T-helper 1 cell treated with Interleukin-12 subunit alpha and Interleukin-12 subunit beta and Interleukin-4 antibody, amounts not matched to agents 30 μg/mL and 1 μg/mL, for 36 hours (primary cell): ENCODE data around the gene TRIM40.
"Not testable (repeated sequence)": the region's sequence is repeated elsewhere in the genome, so short reads cannot be mapped to it uniquely, and the experiment has no call there.

Experiments used
- H3K27ac Mint-ChIP-seq: one replicate; pipeline ENCODE4 v1.8.0; 2021; ENCODE audit warnings: mild to moderate bottlenecking, mixed read lengths
- H3K27me3 Mint-ChIP-seq: one replicate; pipeline ENCODE4 v1.8.0; 2021; ENCODE audit warnings: low read depth, mixed read lengths
- H3K36me3 Mint-ChIP-seq: one replicate; pipeline ENCODE4 v1.8.0; 2021; ENCODE audit warnings: low read depth, mixed read lengths
- H3K4me1 Mint-ChIP-seq: one replicate; pipeline ENCODE4 v1.8.0; 2021; ENCODE audit warnings: low read depth, mixed read lengths
- H3K4me3 Mint-ChIP-seq: one replicate; pipeline ENCODE4 v1.8.0; 2021; ENCODE audit warnings: mild to moderate bottlenecking, moderate library complexity, mixed read lengths
- H3K9me3 Mint-ChIP-seq: one replicate; pipeline ENCODE4 v1.8.0; 2021; ENCODE audit warnings: mixed read lengths

The TRIM40 gene

DNA sequence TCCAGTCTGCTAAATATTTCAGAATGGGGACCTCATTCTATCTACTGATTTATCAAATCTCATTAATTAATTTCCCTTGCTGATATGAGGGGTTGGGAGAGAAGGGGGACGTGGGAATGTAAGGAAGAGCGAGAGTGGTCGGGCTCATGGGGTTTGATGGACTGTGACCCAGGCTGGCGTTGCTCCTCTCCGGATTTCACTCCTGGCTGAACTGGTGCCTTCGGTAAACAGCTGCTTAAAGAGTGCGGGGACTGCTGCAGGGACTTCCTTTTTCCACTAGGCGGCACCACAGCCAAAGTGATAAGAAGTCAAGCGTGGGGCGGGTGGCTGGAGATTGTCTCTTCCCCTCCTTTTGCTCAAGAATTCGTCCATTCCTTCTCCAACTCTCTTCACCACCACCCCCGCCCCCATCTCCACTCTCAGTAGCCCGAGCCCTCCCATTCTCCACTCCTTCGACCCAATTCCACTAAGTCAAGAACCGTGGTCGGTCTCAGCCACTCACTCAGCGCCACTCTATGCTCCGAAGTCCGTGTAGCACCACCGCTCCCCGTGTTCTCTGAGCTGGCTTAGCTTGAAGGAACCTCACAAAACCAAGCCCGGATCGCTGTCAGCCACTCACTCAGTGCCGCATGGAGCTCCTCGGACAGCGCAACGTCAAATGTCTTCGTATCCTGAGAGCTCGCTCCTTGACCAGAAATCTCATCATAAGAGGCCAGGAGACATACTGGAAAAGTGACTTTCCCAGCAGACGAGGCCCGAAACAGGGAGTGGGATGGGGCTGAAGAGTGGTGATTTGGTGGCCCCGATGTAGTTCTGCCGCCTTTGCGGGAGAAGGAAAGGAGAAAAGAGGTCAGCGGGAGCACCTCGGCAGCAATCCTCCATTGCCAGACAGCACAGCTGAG is 32.7 kb upstream of the TRIM40 start:
- peak overlapping the region; percentile 37 for H3K27ac Mint-ChIP-seq
- peaks cover 2% of the 10 kb centered on the region for H3K36me3 Mint-ChIP-seq
- no peaks in the 10 kb centered on the region for H3K9me3 Mint-ChIP-seq
- peak overlapping the region; percentile 88 for H3K4me3 Mint-ChIP-seq
- H3K4me1 Mint-ChIP-seq, result peaks cover 39% of the 10 kb centered on the region
- H3K27me3 Mint-ChIP-seq, result peaks cover 57% of the 10 kb centered on the region

DNA sequence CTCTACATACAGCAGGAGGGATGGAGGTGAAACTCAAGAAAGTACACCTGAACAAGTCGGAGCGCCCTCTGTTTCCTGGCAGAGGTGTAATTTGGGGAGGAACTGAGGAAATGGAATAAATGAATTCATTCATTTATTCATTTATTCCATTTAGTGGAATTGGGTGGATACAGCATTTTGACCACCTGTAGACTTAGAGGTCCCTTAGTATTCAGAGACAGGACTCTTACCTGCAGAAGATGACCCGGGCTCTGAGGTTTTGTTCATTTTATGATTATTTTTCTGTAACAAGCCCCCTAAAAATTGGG is 32.1 kb upstream of the TRIM40 start:
- Mint-ChIP-seq H3K27me3 (peaks cover 57% of the 10 kb centered on the region), H3K27ac (no peak overlapping the region), H3K4me3 (peak overlapping the region; percentile 88), H3K4me1 (peaks cover 36% of the 10 kb centered on the region), H3K36me3 (peaks cover 2% of the 10 kb centered on the region), H3K9me3 (no peaks in the 10 kb centered on the region)

DNA sequence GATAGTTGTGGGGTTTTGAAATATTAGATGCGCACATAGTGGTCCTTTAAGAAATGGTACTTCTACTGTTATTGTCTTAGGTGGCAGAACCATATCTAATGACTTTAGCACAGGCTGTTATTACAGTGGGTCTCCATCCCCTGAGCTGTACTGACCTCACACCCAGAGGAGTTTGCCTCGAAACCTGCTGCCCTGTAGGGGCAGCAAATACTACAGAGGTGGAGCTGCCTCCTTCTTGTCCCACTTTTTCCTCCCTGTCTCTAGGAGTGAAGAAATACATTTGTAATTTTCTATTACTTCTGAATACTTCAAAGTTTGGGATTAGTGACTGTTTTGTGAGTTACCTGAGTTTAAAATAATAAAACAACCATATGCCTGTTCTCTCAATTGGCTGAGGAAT is 31.3 kb upstream of the TRIM40 start:
- Mint-ChIP-seq H3K4me1 (peaks cover 39% of the 10 kb centered on the region), H3K36me3 (peaks cover 2% of the 10 kb centered on the region), H3K27me3 (peaks cover 53% of the 10 kb centered on the region), H3K4me3 (no peak overlapping the region), H3K9me3 (no peaks in the 10 kb centered on the region), H3K27ac (no peak overlapping the region)

DNA sequence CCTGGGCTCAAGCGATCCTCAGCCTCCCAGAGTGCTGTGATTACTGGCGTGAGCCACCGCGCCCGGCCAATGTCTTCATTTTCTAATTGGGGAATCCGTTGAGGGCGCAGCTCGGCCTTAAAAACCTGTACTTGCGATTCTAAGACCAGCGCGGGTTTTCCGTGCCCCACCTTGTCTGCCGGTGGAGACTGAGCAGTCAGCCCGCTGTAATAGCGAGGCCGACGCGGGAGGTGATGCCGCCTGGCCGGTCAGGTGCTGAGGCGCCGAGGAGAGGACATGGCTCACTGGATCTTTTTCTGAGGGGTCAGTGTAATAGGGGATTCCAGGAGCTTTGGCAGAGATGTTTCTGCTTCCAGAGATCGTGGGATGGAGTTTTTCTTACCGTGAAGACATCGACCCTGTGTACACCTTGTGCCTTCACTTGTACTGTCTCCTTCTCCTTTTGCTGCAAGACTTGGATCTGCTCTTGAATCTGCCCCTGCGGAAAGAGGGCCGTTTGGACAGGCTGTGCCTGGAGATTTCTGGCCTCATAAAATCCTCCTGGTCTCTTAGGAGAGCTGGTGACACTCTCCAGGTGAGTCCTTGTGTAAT is 24.6 kb upstream of the TRIM40 start:
- Mint-ChIP-seq H3K4me1 (peaks cover 18% of the 10 kb centered on the region), H3K9me3 (no peaks in the 10 kb centered on the region), H3K27ac (no peak overlapping the region), H3K27me3 (peaks cover 72% of the 10 kb centered on the region), H3K36me3 (peaks cover 2% of the 10 kb centered on the region), H3K4me3 (no peak overlapping the region)

DNA sequence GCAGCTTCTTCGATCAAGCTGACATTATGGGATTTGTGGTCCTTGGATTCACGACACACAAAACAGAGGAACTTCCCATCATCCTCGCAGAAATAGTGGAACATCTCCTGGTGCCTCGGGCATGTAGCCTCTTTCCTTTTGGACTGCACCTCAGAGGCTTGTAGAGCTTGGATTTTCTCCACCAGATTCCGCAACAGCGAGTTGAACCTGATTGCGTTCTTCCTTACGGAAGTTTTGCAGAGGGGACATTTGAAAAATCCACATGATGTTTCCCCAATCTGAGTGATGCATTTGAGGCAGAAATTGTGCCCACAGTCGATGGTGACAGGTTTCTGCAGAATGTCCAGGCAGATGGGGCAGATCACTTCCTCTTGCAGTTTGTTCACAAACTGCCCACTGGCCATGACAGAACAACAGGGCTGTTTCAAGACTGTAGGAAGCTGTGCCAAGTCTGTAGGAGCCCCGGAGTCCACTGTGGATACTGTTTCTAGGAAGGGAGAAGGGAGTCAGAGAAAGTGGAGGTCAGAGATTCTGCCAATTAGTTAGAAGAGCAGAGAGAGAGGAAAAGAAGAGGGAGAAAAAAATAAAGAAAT is 23.4 kb upstream of the TRIM40 start:
- H3K4me3 Mint-ChIP-seq, result no peak overlapping the region
- H3K36me3 Mint-ChIP-seq, result peaks cover 2% of the 10 kb centered on the region
- no peak overlapping the region for H3K27ac Mint-ChIP-seq
- peaks cover 73% of the 10 kb centered on the region for H3K27me3 Mint-ChIP-seq
- no peaks in the 10 kb centered on the region for H3K9me3 Mint-ChIP-seq
- H3K4me1 Mint-ChIP-seq, result peaks cover 18% of the 10 kb centered on the region

DNA sequence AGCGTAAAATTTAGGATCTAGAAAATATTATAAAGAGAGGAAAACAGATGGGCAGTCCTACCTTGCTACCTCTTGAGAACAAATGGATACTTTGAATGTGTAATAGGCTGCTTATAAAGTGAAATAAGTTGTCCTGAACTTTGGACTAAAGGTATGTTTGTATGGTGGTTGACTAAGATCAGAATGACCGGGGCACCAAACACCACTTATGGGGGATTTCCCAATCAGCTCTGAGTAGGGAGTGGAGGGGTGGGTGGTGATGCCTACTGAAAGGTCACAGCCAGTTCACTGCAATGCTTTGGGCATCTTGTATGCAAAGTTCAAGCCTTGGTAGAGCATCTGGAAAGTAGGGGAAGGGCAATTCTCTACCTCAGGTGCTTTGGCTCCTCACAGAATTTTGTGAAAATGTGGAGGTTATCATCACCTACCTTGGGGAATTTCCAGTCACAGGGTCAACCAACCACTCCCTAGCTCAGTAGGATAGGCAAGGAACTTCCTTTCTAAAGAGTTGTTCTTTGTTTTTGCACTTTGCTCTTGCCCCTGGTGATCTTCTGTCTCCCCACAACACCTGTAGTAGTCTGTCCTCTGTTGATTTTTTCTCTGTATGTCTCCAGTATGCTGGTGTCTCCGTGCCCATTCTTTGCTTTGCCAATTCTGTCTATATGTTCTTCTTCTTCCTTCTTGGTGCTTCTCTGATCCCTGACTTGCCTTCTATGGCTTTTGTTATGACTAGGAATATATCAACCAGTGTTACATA is 22.8 kb upstream of the TRIM40 start, which contains the start of gene TRIM31:
Gene TRIM31 (minus strand): TSS at position 88 of the 757 bp plus-strand sequence. CDS start 285 bp downstream, outside the sequence.
- H3K27ac Mint-ChIP-seq, result no peak within 1 kb of the TSS
- H3K4me3 Mint-ChIP-seq, result no peak within 1 kb of the TSS
- H3K9me3 Mint-ChIP-seq, result no peaks in the 10 kb centered on the region
- peaks cover 71% of the 10 kb centered on the region for H3K27me3 Mint-ChIP-seq
- no peaks in the 10 kb centered on the region for H3K36me3 Mint-ChIP-seq
- peaks cover 12% of the 10 kb centered on the region for H3K4me1 Mint-ChIP-seq

DNA sequence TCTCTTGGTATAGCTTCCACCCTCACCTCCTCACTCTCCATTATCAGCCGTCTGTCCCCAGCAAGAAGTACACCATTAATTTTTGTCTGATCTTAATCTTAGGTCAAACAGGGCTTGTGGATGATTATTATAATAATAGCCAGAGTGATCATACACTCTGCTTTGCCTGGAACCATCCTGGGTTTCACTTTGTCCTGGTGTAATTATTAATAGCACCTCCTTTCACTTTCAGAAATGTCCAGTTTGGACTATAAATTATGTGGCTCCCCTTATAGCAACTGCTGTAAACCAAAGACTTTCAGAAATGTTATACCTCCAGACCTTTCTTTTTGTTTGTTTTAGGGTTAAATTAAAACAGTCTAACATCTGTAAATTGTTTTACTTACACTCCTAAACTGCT is 22.1 kb upstream of the TRIM40 start:
- H3K4me1 Mint-ChIP-seq, result peaks cover 11% of the 10 kb centered on the region
- H3K36me3 Mint-ChIP-seq, result no peaks in the 10 kb centered on the region
- H3K27ac Mint-ChIP-seq, result no peak overlapping the region
- H3K9me3 Mint-ChIP-seq, result no peaks in the 10 kb centered on the region
- no peak overlapping the region for H3K4me3 Mint-ChIP-seq
- peaks cover 69% of the 10 kb centered on the region for H3K27me3 Mint-ChIP-seq

DNA sequence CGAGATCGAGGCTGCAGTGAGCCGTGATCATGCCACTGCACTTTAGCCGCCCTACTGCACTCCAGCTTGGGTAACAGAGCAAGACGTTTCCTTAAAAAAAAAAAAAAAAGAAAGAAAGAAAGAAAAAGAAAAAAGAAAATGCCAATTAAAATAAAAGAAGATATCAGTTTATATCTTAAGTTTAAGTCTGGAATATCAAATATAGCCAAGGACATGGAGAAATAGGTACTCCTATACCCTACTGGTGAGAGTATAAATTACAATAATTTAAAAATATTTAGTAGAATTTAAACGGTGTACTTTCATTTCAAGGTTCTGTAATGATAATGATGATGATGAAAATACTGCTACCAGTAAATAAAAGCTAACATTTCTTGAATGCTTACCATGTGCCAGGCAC is 19.2 kb upstream of the TRIM40 start:
- Mint-ChIP-seq H3K9me3 (no peaks in the 10 kb centered on the region), H3K4me1 (peaks cover 8% of the 10 kb centered on the region), H3K36me3 (no peaks in the 10 kb centered on the region), H3K4me3 (no peak overlapping the region), H3K27me3 (peaks cover 69% of the 10 kb centered on the region), H3K27ac (no peak overlapping the region)

DNA sequence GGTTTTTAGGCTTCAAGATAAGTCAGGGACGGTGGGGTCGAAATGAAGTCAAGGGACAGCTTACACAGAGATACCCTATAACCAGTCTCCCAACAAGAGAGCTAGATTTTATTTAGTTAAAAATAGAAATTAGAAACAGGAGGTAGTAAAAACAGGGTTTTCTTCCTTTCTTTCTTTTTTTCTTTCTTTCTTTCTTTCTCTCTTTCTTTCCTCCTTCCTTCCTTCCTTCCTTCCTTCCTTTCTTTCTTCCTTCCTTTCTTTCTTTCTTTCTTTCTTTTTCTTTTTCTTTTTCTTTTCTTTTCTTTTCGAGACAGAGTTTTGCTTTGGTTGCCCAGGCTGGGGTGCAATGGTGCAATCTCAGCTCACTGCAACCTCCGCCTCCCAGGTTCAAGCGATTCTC is 17.2 kb upstream of the TRIM40 start:
- not testable (repeated sequence) for H3K4me1 Mint-ChIP-seq, H3K9me3 Mint-ChIP-seq, H3K27ac Mint-ChIP-seq, H3K36me3 Mint-ChIP-seq, H3K4me3 Mint-ChIP-seq
- H3K27me3 Mint-ChIP-seq, result peaks cover 64% of the 10 kb centered on the region

DNA sequence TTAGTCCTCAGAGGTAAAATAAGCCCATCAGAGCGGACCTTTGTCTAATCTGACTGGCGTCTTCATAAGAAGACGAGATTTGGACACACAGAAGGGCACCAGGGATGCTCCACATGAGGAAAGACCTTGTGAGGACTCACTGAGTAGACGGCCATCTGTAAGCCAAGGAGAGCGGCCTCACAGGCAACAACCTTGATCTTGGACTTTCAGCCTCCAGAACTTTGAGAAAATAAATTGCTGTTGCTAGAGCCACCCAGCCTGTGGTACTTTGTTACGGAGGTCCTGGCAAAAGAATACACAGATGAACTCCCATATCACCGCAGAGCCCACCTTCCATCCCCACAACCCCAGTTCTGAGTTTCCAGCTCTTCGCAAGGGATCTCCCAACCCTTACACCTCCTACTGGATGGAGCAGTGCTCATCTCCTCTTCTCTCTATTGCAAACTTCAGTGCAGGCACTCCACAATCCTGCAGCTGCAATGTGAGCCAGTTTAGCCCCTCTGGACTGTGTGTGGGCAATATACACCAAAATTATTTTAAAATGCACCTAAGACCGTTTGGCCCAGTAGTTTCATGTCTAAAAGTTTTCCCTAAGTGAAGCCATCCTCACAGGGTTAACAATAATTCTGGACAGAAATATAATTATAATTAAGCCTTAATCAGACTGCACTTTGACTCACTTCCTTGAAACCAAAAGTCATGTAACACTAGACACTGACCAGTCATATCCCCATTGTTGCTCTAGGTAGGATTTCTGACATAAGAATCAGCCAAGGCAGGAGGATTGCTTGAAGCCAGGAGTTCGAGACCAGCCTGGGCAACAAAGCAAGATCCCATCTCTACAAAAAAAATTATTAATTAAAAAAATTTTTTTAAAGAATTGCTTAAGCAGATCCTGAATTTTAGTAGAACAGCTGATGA is 14.2 kb upstream of the TRIM40 start:
- H3K4me1 Mint-ChIP-seq, result no peaks in the 10 kb centered on the region
- no peak overlapping the region for H3K27ac Mint-ChIP-seq
- H3K36me3 Mint-ChIP-seq, result no peaks in the 10 kb centered on the region
- H3K4me3 Mint-ChIP-seq, result no peak overlapping the region
- no peaks in the 10 kb centered on the region for H3K9me3 Mint-ChIP-seq
- H3K27me3 Mint-ChIP-seq, result peaks cover 72% of the 10 kb centered on the region

DNA sequence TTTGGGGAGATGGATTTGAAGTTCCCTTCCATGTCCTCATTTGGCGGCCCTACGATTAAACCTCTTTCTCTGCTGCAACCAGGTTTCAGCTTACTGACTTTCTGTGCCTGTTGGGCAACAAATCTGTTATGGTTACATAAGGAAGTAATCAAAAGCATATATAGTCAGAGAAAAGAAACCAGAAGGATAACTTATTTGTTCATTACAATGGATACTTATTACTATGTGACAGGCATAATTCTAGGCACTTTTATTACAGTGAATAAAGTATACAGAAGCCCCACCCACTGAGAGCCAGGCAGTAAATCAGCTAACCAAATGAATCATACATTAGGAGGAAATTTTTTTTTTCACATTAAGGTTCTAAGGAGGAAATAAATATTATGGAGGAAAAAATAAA is 13.4 kb upstream of the TRIM40 start:
- Mint-ChIP-seq H3K4me1 (no peaks in the 10 kb centered on the region), H3K27ac (no peak overlapping the region), H3K27me3 (peaks cover 77% of the 10 kb centered on the region), H3K9me3 (no peaks in the 10 kb centered on the region), H3K4me3 (no peak overlapping the region), H3K36me3 (no peaks in the 10 kb centered on the region)

DNA sequence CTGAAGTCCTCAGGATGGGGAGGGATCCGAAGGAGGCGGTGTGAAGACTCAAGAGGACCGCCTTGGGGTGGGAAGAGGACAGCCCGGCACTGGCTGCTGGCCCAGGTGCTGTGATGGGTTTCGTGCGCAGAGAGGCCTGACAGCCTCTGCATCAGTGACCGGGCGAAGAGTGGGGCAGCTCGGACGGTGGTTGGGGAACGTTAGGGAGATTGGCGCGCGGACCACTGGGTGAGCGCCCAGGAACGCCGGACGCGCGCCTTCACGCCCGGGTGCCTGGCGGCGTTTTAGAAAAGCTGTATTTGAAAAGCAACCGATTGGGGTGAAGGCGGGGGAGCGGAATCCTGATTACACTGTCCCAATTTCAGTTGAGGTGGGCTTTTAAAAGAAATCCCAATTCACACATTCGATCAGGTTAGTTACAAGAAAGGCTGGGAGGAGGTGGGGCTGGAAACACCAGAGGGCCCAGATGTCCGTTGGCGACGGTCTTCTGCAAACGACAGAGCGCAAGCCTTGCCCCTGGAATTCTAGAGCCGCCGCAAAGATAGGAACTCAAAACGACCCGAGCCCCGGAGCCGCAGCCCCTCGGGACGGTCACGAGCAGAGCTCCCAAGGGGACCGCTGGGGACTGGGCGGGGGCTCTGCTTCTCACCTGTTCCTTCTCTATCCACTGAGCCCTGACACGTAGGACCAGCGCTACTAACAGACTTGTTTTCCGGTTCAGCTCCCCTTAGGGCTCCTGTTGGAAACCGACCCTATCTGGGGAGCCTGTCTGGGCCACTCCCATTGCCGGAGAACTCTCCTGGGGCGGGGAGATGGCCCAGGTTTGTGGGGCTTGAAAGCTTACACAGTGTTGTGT is 8.5 kb upstream of the TRIM40 start:
- H3K27me3 Mint-ChIP-seq, result peaks cover 89% of the 10 kb centered on the region
- H3K4me1 Mint-ChIP-seq, result peaks cover 11% of the 10 kb centered on the region
- H3K36me3 Mint-ChIP-seq, result peaks cover 1% of the 10 kb centered on the region
- no peak overlapping the region for H3K27ac Mint-ChIP-seq
- no peaks in the 10 kb centered on the region for H3K9me3 Mint-ChIP-seq
- no peak overlapping the region for H3K4me3 Mint-ChIP-seq
